Activated naive CD8-positive, alpha-beta T cell treated with anti-CD3 and anti-CD28 coated beads, Interleukin-2, amount 50 U/mL, for 24 hours (primary cell): ENCODE results near the gene NAPB.
A peak's percentile ranks its signal among the peaks of the same experiment; 100 is the strongest.

Experiments
- ATAC-seq: fragments of 150-1000 bp; cut with Tn5 transposase; one replicate; pipeline ENCODE4 v1.10.0; 2021
- DNase-seq: peaks from one replicate; pipeline ENCODE4 v3.0.0; 2021
- H3K27ac Mint-ChIP-seq: one replicate; pipeline ENCODE4 v1.8.0; 2021; ENCODE audit warnings: mild to moderate bottlenecking, mixed read lengths
- H3K27me3 Mint-ChIP-seq: one replicate; pipeline ENCODE4 v1.8.0; 2021; ENCODE audit warnings: mixed read lengths
- H3K36me3 Mint-ChIP-seq: one replicate; pipeline ENCODE4 v1.8.0; 2021; ENCODE audit warnings: low read depth, mixed read lengths
- H3K4me1 Mint-ChIP-seq: one replicate; pipeline ENCODE4 v1.8.0; 2021; ENCODE audit warnings: mixed read lengths
- H3K4me3 Mint-ChIP-seq: one replicate; pipeline ENCODE4 v1.8.0; 2021; ENCODE audit warnings: mild to moderate bottlenecking, moderate library complexity, mixed read lengths
- H3K9me3 Mint-ChIP-seq: one replicate; pipeline ENCODE4 v1.8.0; 2021; ENCODE audit warnings: mixed read lengths

Gene NAPB

DNA sequence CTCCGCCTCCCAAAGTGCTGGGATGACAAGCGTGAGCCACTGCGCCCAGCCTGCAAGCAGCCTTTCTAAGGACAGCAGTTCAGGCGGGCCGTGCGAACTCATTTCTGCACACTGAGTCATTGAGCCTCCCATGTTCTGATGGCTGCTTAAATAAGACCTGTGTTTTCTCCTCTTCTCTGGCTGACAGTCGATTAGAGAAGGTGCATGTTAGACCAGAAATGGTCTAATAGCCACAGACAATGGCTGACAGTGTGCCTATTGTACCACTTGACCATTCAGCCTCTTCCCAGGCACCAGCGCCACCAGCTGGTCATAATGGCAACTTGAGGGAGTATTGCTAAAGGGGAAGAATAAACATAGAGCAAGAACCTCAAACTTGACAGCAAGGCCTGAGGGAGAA, 25.2 kb upstream of the NAPB start:
- H3K9me3 Mint-ChIP-seq = no peaks in the 10 kb centered on the region
- peaks cover 9% of the 10 kb centered on the region for H3K4me1 Mint-ChIP-seq
- no peak overlapping the region for H3K27ac Mint-ChIP-seq
- H3K27me3 Mint-ChIP-seq = peaks cover 4% of the 10 kb centered on the region
- H3K36me3 Mint-ChIP-seq = no peaks in the 10 kb centered on the region
- no peak overlapping the region for H3K4me3 Mint-ChIP-seq
- DNase-seq (peak; percentile 49), ATAC-seq (no peak)

DNA sequence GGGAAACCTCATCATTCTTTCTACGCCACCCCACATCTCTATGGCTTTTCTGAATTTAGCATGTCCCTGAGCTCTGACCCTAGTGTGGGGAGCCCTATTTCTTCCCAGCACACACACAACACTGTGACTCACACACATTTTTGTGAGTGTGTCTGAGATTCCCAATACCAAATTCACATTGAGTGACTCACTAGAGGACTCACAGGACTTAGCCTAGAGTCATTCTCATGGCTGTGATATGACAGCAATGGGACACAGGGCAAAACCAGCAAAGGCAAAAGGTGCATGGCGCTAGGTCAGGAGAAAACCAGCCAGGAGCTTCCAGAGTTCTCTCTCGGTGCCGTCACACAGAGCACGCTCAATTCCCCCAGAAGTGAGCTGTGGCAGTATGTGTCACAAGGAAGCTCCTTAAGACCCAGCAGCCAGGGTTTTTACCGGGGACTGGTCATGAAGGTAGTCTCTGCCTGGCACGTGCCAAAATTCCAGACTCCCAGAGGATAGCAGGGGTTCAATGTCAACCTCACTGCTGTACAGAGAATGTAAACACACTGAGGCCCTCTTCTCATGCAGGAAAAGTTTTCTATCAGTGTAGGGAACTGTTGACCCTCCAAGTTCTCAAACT, 24.4 kb upstream of the NAPB start:
- Mint-ChIP-seq H3K4me3 (no peak overlapping the region), H3K27ac (no peak overlapping the region), H3K36me3 (no peaks in the 10 kb centered on the region), H3K4me1 (peaks cover 9% of the 10 kb centered on the region), H3K9me3 (no peaks in the 10 kb centered on the region), H3K27me3 (peaks cover under 1% of the 10 kb centered on the region)
- ATAC-seq (no peak), DNase-seq (no peak)

DNA sequence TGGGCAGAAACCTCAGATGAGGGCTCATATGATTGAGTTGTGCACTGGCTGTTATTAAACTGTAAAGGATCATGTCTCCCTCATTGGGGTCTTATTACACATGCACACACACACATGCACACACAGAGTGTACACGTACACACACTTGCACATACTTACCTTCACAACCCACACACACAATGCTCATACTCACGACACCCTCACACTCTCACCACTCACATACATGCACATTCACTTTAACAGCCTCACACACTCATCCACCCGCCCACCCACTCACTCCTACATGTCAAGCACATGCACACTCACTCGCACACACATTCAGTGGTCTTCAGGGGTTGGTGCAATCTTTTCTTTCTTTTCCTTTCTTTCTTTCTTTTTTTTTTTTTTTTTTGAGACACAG, 23.6 kb upstream of the NAPB start:
- Mint-ChIP-seq H3K9me3 (no peaks in the 10 kb centered on the region), H3K27ac (no peak overlapping the region), H3K4me1 (peaks cover 8% of the 10 kb centered on the region)

DNA sequence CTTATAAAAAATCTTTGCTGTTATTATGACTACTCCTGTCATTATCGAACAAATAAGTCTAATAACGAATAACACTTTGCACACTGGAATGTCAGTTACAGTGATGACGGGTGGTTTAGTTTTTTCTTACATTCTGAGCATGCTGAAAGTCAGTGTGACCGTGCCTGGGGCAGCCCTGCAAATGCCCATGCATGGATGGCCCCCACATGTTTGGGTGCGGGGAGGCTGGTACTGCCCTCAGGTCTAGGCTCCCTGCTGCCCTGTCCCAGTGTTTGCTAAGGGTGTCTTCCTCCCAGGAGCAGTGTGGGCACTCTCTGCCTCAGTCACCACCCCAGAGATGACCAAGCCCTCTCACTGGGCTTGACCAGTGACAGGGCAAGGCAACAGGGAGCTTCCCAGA, 21.1 kb upstream of the NAPB start:
- ATAC-seq = no peak
- no peak overlapping the region for H3K27ac Mint-ChIP-seq

More for the DNA sequence above, 23.6 kb upstream of the NAPB start:
- no peak overlapping the region for H3K4me3 Mint-ChIP-seq
- ATAC-seq (no peak), DNase-seq (no peak)
- H3K27me3 Mint-ChIP-seq = peaks cover 1% of the 10 kb centered on the region
- H3K36me3 Mint-ChIP-seq = no peaks in the 10 kb centered on the region

DNA sequence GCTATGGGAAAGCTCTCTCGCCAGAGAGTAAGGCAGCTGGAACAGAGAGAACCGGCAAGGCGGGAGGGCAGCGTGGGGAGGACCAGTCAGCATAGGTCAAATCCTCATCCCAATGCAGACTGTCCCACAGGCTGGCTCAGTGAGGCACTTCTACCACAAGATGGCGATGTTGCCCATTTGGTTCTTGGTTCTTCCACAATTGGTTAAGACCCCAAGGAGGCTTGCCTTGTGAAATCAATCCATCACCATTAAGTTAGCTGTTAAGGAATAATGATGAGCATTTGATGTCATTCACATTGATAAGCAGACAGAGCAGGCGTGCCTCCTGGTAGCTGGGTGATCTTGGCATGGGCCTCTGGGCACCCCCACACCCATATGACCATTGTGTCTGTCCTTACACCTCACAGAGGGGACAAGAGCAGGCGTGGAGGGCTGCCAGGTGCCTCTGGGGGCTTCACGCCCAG, 20.6 kb upstream of the NAPB start:
- Mint-ChIP-seq H3K36me3 (no peaks in the 10 kb centered on the region), H3K4me3 (no peak overlapping the region), H3K27ac (no peak overlapping the region), H3K27me3 (peaks cover 1% of the 10 kb centered on the region), H3K4me1 (no peaks in the 10 kb centered on the region), H3K9me3 (no peaks in the 10 kb centered on the region)
- DNase-seq (peak; percentile 72), ATAC-seq (peak; percentile 83)

More for the DNA sequence above, 21.1 kb upstream of the NAPB start:
- no peak overlapping the region for H3K4me3 Mint-ChIP-seq
- H3K9me3 Mint-ChIP-seq = no peaks in the 10 kb centered on the region
- no peak for DNase-seq
- H3K36me3 Mint-ChIP-seq = no peaks in the 10 kb centered on the region
- H3K27me3 Mint-ChIP-seq = peaks cover 1% of the 10 kb centered on the region
- no peaks in the 10 kb centered on the region for H3K4me1 Mint-ChIP-seq

DNA sequence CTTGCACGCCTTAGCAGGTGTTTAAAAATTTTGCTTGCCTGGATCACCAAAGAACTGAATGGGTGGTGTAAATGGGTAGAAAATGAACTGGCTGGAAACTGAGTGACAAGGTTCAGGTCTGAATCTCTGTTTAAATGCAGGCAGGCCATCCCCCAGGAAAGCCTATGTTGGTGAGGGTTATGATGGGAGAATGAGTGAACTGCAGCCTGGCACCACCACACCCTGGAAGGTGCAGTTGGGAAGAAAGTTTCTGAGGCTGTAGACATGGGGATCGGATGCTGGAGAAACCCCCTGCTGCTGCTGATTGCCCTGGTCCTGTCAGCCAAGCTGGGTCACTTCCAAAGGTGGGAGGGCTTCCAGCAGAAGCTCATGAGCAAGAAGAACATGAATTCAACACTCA, 18.7 kb upstream of the NAPB start:
- Mint-ChIP-seq H3K27ac (no peak overlapping the region), H3K9me3 (no peaks in the 10 kb centered on the region), H3K27me3 (peaks cover 1% of the 10 kb centered on the region), H3K36me3 (no peaks in the 10 kb centered on the region), H3K4me1 (no peaks in the 10 kb centered on the region), H3K4me3 (no peak overlapping the region)
- ATAC-seq (no peak), DNase-seq (no peak)

DNA sequence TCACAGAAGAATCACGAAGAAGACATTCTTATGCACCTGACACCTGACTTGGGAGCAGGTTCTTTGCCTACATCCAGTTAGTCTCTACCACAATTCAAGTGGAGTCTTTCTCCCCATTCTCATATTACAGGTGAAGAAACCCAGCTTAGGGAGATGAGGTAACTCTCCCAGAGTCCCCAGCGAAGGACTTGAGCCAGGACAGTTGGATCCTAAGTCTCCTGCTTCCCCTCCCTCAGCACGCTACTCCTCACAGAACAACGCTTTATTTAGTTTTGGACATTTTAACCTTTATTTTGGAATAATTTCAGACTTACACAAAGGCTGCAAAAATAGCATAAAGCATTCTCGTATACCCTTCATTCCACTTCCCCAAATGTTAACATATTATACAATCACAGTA, 17.4 kb upstream of the NAPB start:
- H3K4me1 Mint-ChIP-seq = no peaks in the 10 kb centered on the region
- DNase-seq (no peak), ATAC-seq (no peak)
- H3K9me3 Mint-ChIP-seq = no peaks in the 10 kb centered on the region
- H3K27me3 Mint-ChIP-seq = peaks cover 1% of the 10 kb centered on the region
- H3K4me3 Mint-ChIP-seq = no peak overlapping the region
- H3K36me3 Mint-ChIP-seq = no peaks in the 10 kb centered on the region
- no peak overlapping the region for H3K27ac Mint-ChIP-seq

DNA sequence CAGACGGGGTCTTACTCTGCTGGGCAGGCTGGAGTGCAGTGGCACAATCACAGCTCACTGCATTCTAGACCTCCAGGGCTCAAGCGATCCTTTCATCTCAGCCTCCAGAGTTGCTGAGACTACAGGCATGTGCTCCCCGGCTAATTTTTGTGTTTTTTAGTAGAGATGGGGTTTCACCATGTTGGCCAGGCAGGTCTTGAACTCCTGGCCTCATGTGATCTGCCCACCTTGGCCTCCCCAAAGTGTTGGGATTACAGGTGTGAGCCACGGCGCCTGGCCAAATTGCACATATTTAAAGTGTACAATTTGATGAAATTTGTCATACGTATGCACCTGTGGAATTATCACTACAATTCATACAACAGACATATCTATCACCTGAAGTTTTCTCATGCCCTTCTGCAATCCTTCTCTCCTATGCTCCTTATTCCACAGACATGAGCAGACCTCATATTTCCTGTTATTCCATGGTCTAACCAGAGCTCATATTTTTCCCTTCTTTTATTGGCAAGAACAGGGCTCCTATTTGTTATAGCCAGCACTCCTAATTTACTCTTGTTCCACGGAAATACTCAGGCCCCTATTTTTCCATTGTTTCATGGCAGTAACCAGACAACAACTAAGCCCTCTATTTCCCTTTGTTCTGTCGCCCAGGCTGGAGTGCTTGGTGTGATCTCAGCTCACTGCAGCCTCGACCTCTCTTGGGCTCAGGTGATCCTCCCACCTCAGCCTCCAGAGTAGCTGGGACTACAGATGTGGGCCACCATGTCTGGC, 16.0 kb upstream of the NAPB start:
- Mint-ChIP-seq H3K4me3 (no peak overlapping the region), H3K36me3 (no peaks in the 10 kb centered on the region), H3K9me3 (no peaks in the 10 kb centered on the region), H3K4me1 (no peaks in the 10 kb centered on the region), H3K27ac (no peak overlapping the region), H3K27me3 (peaks cover 1% of the 10 kb centered on the region)
- no peak for DNase-seq
- ATAC-seq = no peak

DNA sequence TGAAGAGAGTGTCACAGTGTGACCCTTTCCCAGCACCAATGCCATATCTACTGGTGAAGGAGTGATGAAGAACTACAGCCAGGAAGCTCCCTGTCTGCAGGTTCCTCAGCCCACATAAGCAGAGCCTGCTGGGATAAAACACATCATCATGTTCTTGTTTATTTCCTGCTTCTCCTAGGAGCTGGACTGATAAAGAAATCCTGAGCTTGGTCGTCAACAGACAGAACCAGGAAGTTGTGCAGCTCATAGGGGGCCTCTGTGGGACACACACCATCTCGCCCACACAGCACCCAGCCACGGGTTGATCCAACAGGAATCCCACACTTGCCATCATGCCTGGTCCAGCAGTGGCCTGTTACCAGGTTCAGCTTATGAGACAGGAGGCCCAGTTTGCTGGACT, 15.4 kb upstream of the NAPB start:
- no peak for DNase-seq
- no peaks in the 10 kb centered on the region for H3K36me3 Mint-ChIP-seq
- no peaks in the 10 kb centered on the region for H3K9me3 Mint-ChIP-seq
- no peak overlapping the region for H3K27ac Mint-ChIP-seq
- no peak for ATAC-seq
- H3K4me1 Mint-ChIP-seq = no peaks in the 10 kb centered on the region
- peaks cover 1% of the 10 kb centered on the region for H3K27me3 Mint-ChIP-seq
- no peak overlapping the region for H3K4me3 Mint-ChIP-seq

DNA sequence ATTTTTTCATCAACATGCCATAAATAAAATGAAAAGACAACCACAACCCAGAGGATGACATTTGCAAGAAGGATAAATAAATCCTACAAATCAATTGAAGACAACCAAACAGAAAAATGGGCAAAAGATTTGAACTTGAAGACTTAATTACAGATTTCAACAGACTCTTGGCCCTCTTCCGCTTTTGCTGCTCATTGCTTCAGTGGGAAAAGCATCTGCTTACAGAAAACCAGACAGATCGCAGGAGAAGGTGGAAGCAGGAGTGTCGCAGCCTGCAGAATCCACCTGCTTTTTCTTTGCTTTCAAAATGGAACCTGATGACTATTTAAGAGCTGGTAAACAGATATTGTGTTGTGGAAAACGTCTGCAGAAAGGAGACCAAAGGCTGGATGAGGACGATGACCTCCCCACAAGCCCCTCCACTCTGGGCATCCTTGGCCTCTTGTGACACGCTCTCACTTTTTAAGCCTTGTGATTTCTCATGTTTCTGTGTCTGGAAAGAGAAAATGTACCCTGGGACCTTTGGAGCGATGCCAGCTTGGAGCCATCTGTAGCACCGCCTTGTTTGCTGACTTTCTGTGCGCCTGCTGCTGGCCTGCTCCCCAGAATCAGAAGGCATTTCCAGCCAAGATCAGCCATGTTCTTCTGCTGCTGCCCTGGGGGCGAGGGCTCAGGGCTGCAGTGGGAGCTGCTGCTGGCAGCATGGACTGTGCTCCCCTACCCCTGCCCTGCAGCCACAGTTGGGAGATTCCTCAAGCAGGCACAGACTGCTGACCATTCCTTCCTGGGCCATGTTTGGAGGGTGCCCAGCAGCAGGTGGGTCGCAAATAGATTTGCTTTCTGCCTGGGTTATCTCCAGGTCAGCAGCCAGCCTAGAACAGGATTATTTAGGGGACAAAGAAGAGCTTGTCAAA, 14.6 kb upstream of the NAPB start:
- Mint-ChIP-seq H3K27ac (no peak overlapping the region), H3K27me3 (peaks cover 1% of the 10 kb centered on the region), H3K4me1 (no peaks in the 10 kb centered on the region), H3K9me3 (no peaks in the 10 kb centered on the region), H3K36me3 (no peaks in the 10 kb centered on the region), H3K4me3 (no peak overlapping the region)
- DNase-seq (no peak), ATAC-seq (no peak)

DNA sequence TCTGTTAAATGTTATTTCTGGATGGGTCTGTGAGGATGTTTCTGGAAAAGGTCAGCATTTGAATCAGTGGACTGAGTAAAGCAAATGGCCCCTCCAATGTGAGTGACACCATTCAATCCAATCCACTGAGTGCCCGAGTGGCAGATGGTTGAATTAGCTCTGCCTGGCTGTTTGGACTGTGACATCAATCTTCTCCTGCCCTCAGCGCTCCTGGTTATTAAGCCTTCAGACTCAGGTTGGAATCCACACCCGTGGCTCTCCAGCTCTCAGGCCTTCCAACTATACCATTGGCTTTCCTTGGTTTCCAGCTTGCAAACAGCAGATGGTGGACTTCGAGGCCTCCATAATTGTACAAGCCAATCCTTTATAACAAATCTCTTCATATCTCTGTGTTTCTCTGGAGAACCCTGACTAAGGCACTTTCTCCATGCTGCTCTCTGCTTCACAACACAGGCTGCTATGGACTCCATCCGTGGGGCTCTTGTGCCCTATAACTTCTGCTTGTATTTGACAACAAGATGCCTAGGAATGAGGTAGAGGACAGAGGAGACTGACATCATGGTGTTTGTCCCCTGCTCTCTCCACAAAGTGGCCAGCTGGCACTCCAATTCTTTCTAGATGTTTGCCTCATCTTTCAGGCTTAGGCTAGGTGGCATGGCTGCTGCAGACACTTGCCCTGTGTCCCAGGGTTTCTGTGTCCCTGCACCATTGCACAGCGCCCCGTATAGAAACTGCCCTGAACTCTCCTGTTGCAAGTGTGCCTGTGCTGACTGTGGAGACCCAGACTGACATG, 13.4 kb upstream of the NAPB start:
- ATAC-seq (no peak), DNase-seq (no peak)
- H3K27ac Mint-ChIP-seq = no peak overlapping the region
- H3K4me3 Mint-ChIP-seq = no peak overlapping the region
- H3K9me3 Mint-ChIP-seq = no peaks in the 10 kb centered on the region
- H3K4me1 Mint-ChIP-seq = no peaks in the 10 kb centered on the region
- no peaks in the 10 kb centered on the region for H3K27me3 Mint-ChIP-seq
- H3K36me3 Mint-ChIP-seq = no peaks in the 10 kb centered on the region

DNA sequence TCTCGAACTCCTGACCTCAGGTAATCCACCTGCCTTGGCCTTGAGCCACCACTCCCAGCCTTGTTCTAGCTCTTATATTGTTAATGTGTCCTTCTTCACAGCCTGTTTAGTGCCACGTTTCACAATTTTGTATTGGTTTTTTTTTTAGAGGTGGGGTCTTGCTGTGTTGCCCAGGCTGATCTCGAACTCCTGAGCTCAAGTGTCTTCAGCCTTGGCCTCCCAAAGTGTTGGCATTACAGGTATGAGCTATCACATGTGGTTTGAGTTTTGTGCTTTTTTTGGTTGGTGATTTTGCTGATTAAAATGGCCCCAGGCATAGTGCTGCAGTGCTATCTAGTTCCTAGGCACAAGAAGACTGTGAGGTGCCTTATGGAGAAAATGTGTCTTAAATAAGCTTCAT, 12.3 kb upstream of the NAPB start:
- Mint-ChIP-seq H3K4me3 (no peak overlapping the region), H3K36me3 (no peaks in the 10 kb centered on the region), H3K27ac (no peak overlapping the region), H3K4me1 (no peaks in the 10 kb centered on the region), H3K9me3 (no peaks in the 10 kb centered on the region), H3K27me3 (no peaks in the 10 kb centered on the region)
- no peak for ATAC-seq
- no peak for DNase-seq

DNA sequence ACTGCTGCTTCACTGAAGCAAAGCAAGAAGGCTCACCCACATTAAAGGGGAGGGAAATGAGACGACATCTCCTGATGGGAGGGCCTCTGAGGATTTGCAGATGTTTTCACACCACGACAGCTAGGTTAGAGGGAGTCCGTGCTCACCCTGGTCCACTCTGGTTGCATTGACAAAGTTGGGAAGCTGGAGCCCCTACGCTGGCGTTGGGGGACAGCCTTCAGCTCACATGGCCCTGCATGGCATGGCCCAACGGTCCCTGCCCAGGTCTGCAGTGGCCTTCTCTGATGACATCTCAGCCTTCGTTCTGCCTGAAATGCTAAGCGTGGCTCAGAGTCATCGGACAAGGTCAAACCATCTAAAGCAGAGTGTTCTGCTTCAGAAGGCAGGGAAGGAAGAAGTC, 3.8 kb upstream of the NAPB start:
- Mint-ChIP-seq H3K9me3 (no peaks in the 10 kb centered on the region), H3K27me3 (no peaks in the 10 kb centered on the region), H3K4me3 (no peak overlapping the region), H3K36me3 (no peaks in the 10 kb centered on the region), H3K4me1 (peaks cover 12% of the 10 kb centered on the region), H3K27ac (no peak overlapping the region)
- no peak for ATAC-seq
- DNase-seq = no peak
